ENCODE data around the gene STAG1. TPM values are rescaled to one million over a fixed set of nuclear protein-coding genes. Genes with fewer than 3 reads are reported as not detected.

STAG1 gene
- total and polyA plus RNA-seq, 2 donors (not counting 1 experiment from before 2014, with no cell fraction given) = 23.2 to 38.6 TPM

DNA sequence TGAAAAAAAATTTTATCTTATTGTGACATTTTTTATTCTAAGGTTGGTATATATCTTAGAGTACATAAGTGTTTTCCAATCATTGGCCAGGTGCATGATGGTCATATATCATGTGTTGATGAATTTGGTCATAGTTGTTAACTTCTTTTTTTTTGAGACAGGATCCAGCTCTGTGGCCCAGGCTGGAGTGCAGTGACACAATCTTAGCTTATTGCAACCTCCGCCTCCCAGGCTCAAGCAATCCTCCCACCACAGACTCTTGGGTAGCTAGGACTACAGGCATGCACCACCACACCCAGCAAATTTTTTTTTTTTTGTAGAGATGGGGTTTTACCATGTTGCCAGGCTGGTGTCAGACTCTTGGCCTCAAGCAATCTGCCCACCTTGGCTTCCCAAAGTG, 458.0 kb downstream of the STAG1 start:
- Histone ChIP-seq H3K4me2 (ENCODE audit: extremely low read depth, insufficient read depth, low read length) (no peak overlapping the region), H4K20me1 (ENCODE audit: control insufficient read depth, extremely low read depth, insufficient read depth, low read length) (no peaks in the 10 kb centered on the region), H3K9me3 (ENCODE audit: control insufficient read depth, insufficient read depth, low read depth, low read length) (no peaks in the 10 kb centered on the region), H3K79me2 (ENCODE audit: control insufficient read depth, insufficient read depth, low read length) (no peaks in the 10 kb centered on the region), H3K4me3 (replicated peaks in 1 of 4; ENCODE audit: control extremely low read depth in 1 of 4, insufficient read depth in 1 of 4, low read depth in 3 of 4, low read length in 4 of 4) (no peak overlapping the region), H2AFZ (ENCODE audit: low read length) (no peak overlapping the region), H3K4me1 (ENCODE audit: control insufficient read depth, extremely low read depth, insufficient read depth, low read length) (no peaks in the 10 kb centered on the region), H3K27me3 (ENCODE audit: control insufficient read depth, insufficient read depth, low read length) (no peaks in the 10 kb centered on the region), H3K27ac (ENCODE audit: insufficient read depth, low read length) (no peak overlapping the region), H3K36me3 (ENCODE audit: control insufficient read depth, insufficient read depth, low read length) (peaks cover 3% of the 10 kb centered on the region), H3K9ac (ENCODE audit: insufficient read depth, low read length) (no peak overlapping the region)
- DNase-seq (ENCODE audit: low read depth in 2 of 2) = no peak
- TF ChIP-seq, protein P1, sequence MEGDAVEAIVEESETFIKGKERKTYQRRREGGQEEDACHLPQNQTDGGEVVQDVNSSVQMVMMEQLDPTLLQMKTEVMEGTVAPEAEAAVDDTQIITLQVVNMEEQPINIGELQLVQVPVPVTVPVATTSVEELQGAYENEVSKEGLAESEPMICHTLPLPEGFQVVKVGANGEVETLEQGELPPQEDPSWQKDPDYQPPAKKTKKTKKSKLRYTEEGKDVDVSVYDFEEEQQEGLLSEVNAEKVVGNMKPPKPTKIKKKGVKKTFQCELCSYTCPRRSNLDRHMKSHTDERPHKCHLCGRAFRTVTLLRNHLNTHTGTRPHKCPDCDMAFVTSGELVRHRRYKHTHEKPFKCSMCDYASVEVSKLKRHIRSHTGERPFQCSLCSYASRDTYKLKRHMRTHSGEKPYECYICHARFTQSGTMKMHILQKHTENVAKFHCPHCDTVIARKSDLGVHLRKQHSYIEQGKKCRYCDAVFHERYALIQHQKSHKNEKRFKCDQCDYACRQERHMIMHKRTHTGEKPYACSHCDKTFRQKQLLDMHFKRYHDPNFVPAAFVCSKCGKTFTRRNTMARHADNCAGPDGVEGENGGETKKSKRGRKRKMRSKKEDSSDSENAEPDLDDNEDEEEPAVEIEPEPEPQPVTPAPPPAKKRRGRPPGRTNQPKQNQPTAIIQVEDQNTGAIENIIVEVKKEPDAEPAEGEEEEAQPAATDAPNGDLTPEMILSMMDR (conservative IDR thresholded peaks at IDR 0.05 in 1 of 2, IDR thresholded peaks at IDR 0.05 in 1 of 2; ENCODE audit: low read depth in 1 of 2, low read length in 2 of 2) = no peak
- no peak for TF ChIP-seq EZH2 (IDR thresholded peaks at IDR 0.05; ENCODE audit: low read length, missing control alignments)

DNA sequence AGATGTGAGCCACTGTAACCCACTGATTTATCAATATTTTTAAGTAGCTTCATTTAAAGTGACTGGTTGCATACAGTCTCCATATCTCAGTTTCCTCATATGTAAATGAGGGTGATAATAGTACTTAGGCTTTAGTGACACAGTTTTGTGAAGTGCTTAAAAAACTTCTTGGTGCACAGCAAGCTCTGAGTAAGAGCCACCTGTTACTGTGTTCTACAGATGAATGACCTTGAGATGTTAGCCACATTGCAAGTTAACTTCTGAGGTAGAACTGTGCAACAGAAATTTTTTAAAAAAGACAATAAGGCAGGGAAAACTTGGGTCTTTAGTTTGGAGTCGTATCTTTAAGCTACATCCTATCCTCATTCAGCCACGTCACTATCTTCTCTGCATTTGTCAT, 458.9 kb downstream of the STAG1 start:
- H3K27me3 ChIP-seq (ENCODE audit: control insufficient read depth, insufficient read depth, low read length) = no peaks in the 10 kb centered on the region
- no peaks in the 10 kb centered on the region for H3K9me3 ChIP-seq (ENCODE audit: control insufficient read depth, insufficient read depth, low read depth, low read length)
- no peaks in the 10 kb centered on the region for H3K79me2 ChIP-seq (ENCODE audit: control insufficient read depth, insufficient read depth, low read length)
- H3K4me2 ChIP-seq (ENCODE audit: extremely low read depth, insufficient read depth, low read length) = no peak overlapping the region
- H3K4me3 ChIP-seq (replicated peaks in 1 of 4; ENCODE audit: control extremely low read depth in 1 of 4, insufficient read depth in 1 of 4, low read depth in 3 of 4, low read length in 4 of 4) = no peak overlapping the region
- peaks cover 3% of the 10 kb centered on the region for H3K36me3 ChIP-seq (ENCODE audit: control insufficient read depth, insufficient read depth, low read length)
- H3K9ac ChIP-seq (ENCODE audit: insufficient read depth, low read length) = no peak overlapping the region
- no peak overlapping the region for H3K27ac ChIP-seq (ENCODE audit: insufficient read depth, low read length)
- DNase-seq (ENCODE audit: low read depth in 2 of 2) = no peak
- no peak overlapping the region for H2AFZ ChIP-seq (ENCODE audit: low read length)
- H4K20me1 ChIP-seq (ENCODE audit: control insufficient read depth, extremely low read depth, insufficient read depth, low read length) = no peaks in the 10 kb centered on the region
- H3K4me1 ChIP-seq (ENCODE audit: control insufficient read depth, extremely low read depth, insufficient read depth, low read length) = no peaks in the 10 kb centered on the region
- TF ChIP-seq, protein P1 (conservative IDR thresholded peaks at IDR 0.05 in 1 of 2, IDR thresholded peaks at IDR 0.05 in 1 of 2; ENCODE audit: low read depth in 1 of 2, low read length in 2 of 2) = no peak
- no peak for TF ChIP-seq EZH2 (IDR thresholded peaks at IDR 0.05; ENCODE audit: low read length, missing control alignments)

DNA sequence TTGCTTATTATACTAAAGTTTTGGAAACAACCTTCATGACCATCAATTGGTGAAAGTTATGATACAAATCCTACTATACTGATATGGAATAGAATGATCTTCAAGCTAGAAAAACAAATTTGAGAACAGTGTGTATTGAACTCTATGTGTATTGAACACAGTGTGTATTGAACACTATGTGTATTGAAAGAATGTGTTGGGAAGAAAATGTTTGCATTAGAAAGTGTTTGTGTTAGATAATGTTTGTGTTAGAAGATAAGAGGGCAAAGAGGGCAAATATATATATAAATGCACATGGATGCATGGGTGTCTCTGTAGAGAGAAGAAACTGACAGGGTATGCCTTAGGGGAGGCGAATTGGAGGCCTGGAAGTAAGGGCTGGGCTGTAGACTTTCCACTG, 459.7 kb downstream of the STAG1 start:
- Histone ChIP-seq H3K9ac (ENCODE audit: insufficient read depth, low read length) (no peak overlapping the region), H3K27ac (ENCODE audit: insufficient read depth, low read length) (no peak overlapping the region), H4K20me1 (ENCODE audit: control insufficient read depth, extremely low read depth, insufficient read depth, low read length) (no peaks in the 10 kb centered on the region), H3K27me3 (ENCODE audit: control insufficient read depth, insufficient read depth, low read length) (no peaks in the 10 kb centered on the region), H3K4me1 (ENCODE audit: control insufficient read depth, extremely low read depth, insufficient read depth, low read length) (no peaks in the 10 kb centered on the region), H3K36me3 (ENCODE audit: control insufficient read depth, insufficient read depth, low read length) (peaks cover 3% of the 10 kb centered on the region), H3K4me3 (replicated peaks in 1 of 4; ENCODE audit: control extremely low read depth in 1 of 4, insufficient read depth in 1 of 4, low read depth in 3 of 4, low read length in 4 of 4) (no peak overlapping the region), H3K79me2 (ENCODE audit: control insufficient read depth, insufficient read depth, low read length) (no peaks in the 10 kb centered on the region), H3K4me2 (ENCODE audit: extremely low read depth, insufficient read depth, low read length) (no peak overlapping the region), H3K9me3 (ENCODE audit: control insufficient read depth, insufficient read depth, low read depth, low read length) (no peaks in the 10 kb centered on the region), H2AFZ (ENCODE audit: low read length) (no peak overlapping the region)
- no peak for DNase-seq (ENCODE audit: low read depth in 2 of 2)
- TF ChIP-seq, protein P1 (conservative IDR thresholded peaks at IDR 0.05 in 1 of 2, IDR thresholded peaks at IDR 0.05 in 1 of 2; ENCODE audit: low read depth in 1 of 2, low read length in 2 of 2) = no peak
- no peak for TF ChIP-seq EZH2 (IDR thresholded peaks at IDR 0.05; ENCODE audit: low read length, missing control alignments)

All from fibroblast of lung (primary cell).